CD14-positive monocyte (primary cell): ENCODE results near the gene MIB1. TPM values are rescaled to one million over a fixed set of nuclear protein-coding genes. Genes with fewer than 3 reads are reported as not detected.

ENCODE experiments used
- DNase-seq, 3 donors: peaks; one replicate each; pipeline ENCODE4 v3.0.0-alpha.2; 2011 to 2022
- H2AFZ ChIP-seq: 2 replicates; pipeline ENCODE4 v1.6.0; 2012; ENCODE audit warnings: mild to moderate bottlenecking, low read depth, low read length, inconsistent platforms; ENCODE audit not compliant: insufficient read depth, poor library complexity, severe bottlenecking
- H3K27ac ChIP-seq, 2 donors: 1 replicate in 1 of 2; 2 replicates in 1 of 2; pipeline ENCODE4 v1.5.1; 2012 to 2013; ENCODE audit warnings: low read length in 2 of 2, control low read depth in 1 of 2, inconsistent platforms in 1 of 2, low read depth in 1 of 2, mild to moderate bottlenecking in 1 of 2
- H3K27me3 ChIP-seq, 2 donors: one replicate each; pipeline versions ENCODE4 v1.6.0 to v1.6.1; 2011 to 2013; ENCODE audit warnings: low read length in 2 of 2; ENCODE audit not compliant: control insufficient read depth in 2 of 2, insufficient read depth in 2 of 2
- H3K36me3 ChIP-seq, 2 donors: replicated peaks in 1 of 2; 1 replicate in 1 of 2; 2 replicates in 1 of 2; pipeline versions ENCODE4 v1.5.1 to v1.6.1; 2012 to 2013; ENCODE audit warnings: low read length in 2 of 2, control low read depth in 1 of 2, inconsistent platforms in 1 of 2, mild to moderate bottlenecking in 1 of 2; ENCODE audit not compliant: insufficient read depth in 2 of 2, control insufficient read depth in 1 of 2
- H3K4me1 ChIP-seq, 2 donors: 1 replicate in 1 of 2; 2 replicates in 1 of 2; pipeline versions ENCODE4 v1.5.1 to v1.6.1; 2012 to 2013; ENCODE audit warnings: low read length in 2 of 2, control low read depth in 1 of 2, inconsistent platforms in 1 of 2, mild to moderate bottlenecking in 1 of 2, moderate library complexity in 1 of 2; ENCODE audit not compliant: insufficient read depth in 2 of 2, control insufficient read depth in 1 of 2
- H3K4me2 ChIP-seq: replicated peaks from 2 replicates; pipeline ENCODE3; 2012; ENCODE audit warnings: low read length, moderate library complexity, mild to moderate bottlenecking; ENCODE audit not compliant: poor library complexity, severe bottlenecking; ENCODE audit errors: extremely low read depth
- H3K4me3 ChIP-seq, 3 experiments: fragments of 200-600 bp in 1 of 3; sonication (generic) in 1 of 3; replicated peaks in 1 of 3; 1 replicate in 2 of 3; 2 replicates in 1 of 3; pipeline ENCODE4 v1.5.1; 2011 to 2013; ENCODE audit warnings: low read length in 3 of 3, mild to moderate bottlenecking in 3 of 3, control low read depth in 2 of 3, low read depth in 2 of 3, inconsistent platforms in 1 of 3, moderate library complexity in 1 of 3
- H3K79me2 ChIP-seq: 2 replicates; pipeline ENCODE4 v1.6.0; 2012; ENCODE audit warnings: mild to moderate bottlenecking, control low read depth, inconsistent platforms, low read length, moderate library complexity; ENCODE audit not compliant: insufficient read depth
- H3K9ac ChIP-seq: 2 replicates; pipeline ENCODE4 v1.6.0; 2017; ENCODE audit warnings: low read length, mild to moderate bottlenecking; ENCODE audit not compliant: insufficient read depth, poor library complexity, severe bottlenecking
- H3K9me3 ChIP-seq, 2 donors: replicated peaks in 1 of 2; 1 replicate in 1 of 2; 2 replicates in 1 of 2; pipeline versions ENCODE4 v1.5.1 to v1.6.1; 2012 to 2013; ENCODE audit warnings: low read length in 2 of 2, control low read depth in 1 of 2; ENCODE audit not compliant: control insufficient read depth in 1 of 2, insufficient read depth in 1 of 2
- H4K20me1 ChIP-seq: 2 replicates; pipeline ENCODE4 v1.6.0; 2012; ENCODE audit warnings: mild to moderate bottlenecking, low read length, control low read depth, moderate library complexity; ENCODE audit not compliant: insufficient read depth
- H3K27ac Mint-ChIP-seq, 7 donors: one replicate each; pipeline ENCODE4 v1.8.0; 2020; ENCODE audit warnings: mild to moderate bottlenecking in 7 of 7, mixed read lengths in 7 of 7, moderate library complexity in 6 of 7, inconsistent platforms in 2 of 7
- H3K27me3 Mint-ChIP-seq, 3 donors: one replicate each; pipeline ENCODE4 v1.8.0; 2021 to 2022; ENCODE audit warnings: low read depth in 3 of 3, mild to moderate bottlenecking in 3 of 3, mixed read lengths in 3 of 3, moderate library complexity in 3 of 3, inconsistent platforms in 1 of 3
- H3K36me3 Mint-ChIP-seq, 2 donors: one replicate each; pipeline ENCODE4 v1.8.0; 2020; ENCODE audit warnings: mixed read lengths in 2 of 2, inconsistent platforms in 1 of 2, mild to moderate bottlenecking in 1 of 2
- H3K4me1 Mint-ChIP-seq: one replicate; pipeline ENCODE4 v1.8.0; 2020; ENCODE audit warnings: mild to moderate bottlenecking, mixed read lengths
- H3K4me3 Mint-ChIP-seq, 2 donors: one replicate each; pipeline ENCODE4 v1.8.0; 2020; ENCODE audit warnings: mild to moderate bottlenecking in 2 of 2, mixed read lengths in 2 of 2, moderate library complexity in 1 of 2
- H3K9me3 Mint-ChIP-seq, 7 donors: one replicate each; pipeline ENCODE4 v1.8.0; 2020 to 2022; ENCODE audit warnings: mixed read lengths in 7 of 7, mild to moderate bottlenecking in 6 of 7, moderate library complexity in 6 of 7, inconsistent platforms in 2 of 7
- WGBS: methylation state at CpG from one replicate; pipeline ENCODE4 v1.1.5; 2013; ENCODE audit warnings: missing lambda C conversion rate; ENCODE audit not compliant: insufficient coverage; 5-methylcytosine and 5-hydroxymethylcytosine counted together
- intact Hi-C, 2 donors: fragments of 100-400 bp; cut with micrococcal nuclease; formaldehyde crosslinking; loops; one replicate each; pipeline versions ENCODE4 v1.15.0 to v1.15.1; 2023
- polyA plus RNA-seq, 3 donors: library from polyadenylated mRNA; depleted of rRNA in 1 of 3; unstranded in 2 of 3; stranded (reverse) in 1 of 3; fragments of 300-500 nt in 2 of 3; fragments of >200 nt in 1 of 3; fragmentation: Illumina TruSeq in 2 of 3; gene quantifications; 1 replicate in 2 of 3; 2 replicates in 1 of 3; pipeline ENCODE4 v1.2.3, GENCODE V29; 2012 to 2021
- TF ChIP-seq, protein P1 (sequence below): fragments of 200-600 bp; IDR thresholded peaks from one replicate; pipeline ENCODE4 v1.8.0; 2022; ENCODE audit warnings: antibody characterized with exemption, mild to moderate bottlenecking

MIB1 gene
- polyA plus RNA-seq, 3 donors, result 5.7 to 8.5 (median 7.8) TPM

- H3K27ac Mint-ChIP-seq, result no peak overlapping the region
- H3K4me1 Mint-ChIP-seq, result no peaks in the 10 kb centered on the region
- no peak overlapping the region for H3K4me3 Mint-ChIP-seq
- TF ChIP-seq, protein P1, sequence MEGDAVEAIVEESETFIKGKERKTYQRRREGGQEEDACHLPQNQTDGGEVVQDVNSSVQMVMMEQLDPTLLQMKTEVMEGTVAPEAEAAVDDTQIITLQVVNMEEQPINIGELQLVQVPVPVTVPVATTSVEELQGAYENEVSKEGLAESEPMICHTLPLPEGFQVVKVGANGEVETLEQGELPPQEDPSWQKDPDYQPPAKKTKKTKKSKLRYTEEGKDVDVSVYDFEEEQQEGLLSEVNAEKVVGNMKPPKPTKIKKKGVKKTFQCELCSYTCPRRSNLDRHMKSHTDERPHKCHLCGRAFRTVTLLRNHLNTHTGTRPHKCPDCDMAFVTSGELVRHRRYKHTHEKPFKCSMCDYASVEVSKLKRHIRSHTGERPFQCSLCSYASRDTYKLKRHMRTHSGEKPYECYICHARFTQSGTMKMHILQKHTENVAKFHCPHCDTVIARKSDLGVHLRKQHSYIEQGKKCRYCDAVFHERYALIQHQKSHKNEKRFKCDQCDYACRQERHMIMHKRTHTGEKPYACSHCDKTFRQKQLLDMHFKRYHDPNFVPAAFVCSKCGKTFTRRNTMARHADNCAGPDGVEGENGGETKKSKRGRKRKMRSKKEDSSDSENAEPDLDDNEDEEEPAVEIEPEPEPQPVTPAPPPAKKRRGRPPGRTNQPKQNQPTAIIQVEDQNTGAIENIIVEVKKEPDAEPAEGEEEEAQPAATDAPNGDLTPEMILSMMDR, result no peak
- H3K36me3 Mint-ChIP-seq, result no peaks in the 10 kb centered on the region
- Histone ChIP-seq H3K9me3 (peaks cover 0 to 4% of the 10 kb centered on the region in 2 donors), H3K27me3 (no peaks in the 10 kb centered on the region), H3K36me3 (no peaks in the 10 kb centered on the region), H3K9ac (no peak overlapping the region), H3K79me2 (no peaks in the 10 kb centered on the region), H3K4me3 (no peak overlapping the region), H3K4me2 (no peak overlapping the region), H3K4me1 (no peaks in the 10 kb centered on the region), H4K20me1 (no peaks in the 10 kb centered on the region), H3K27ac (no peak overlapping the region), H2AFZ (no peak overlapping the region)
- WGBS, result no CpG with 5 or more reads among the region's 1 CpG
- peaks cover 0 to 4% (median 0%) of the 10 kb centered on the region in 3 donors for H3K27me3 Mint-ChIP-seq
- intact Hi-C loops, result no loop called here
- no peak for DNase-seq
- peaks cover 2 to 23% (median 9%) of the 10 kb centered on the region in 7 donors for H3K9me3 Mint-ChIP-seq
These were observed 26.1 kb upstream of the MIB1 start for GRCh38 chr18:21714474-21714873.

- no peak overlapping the region for H3K27ac Mint-ChIP-seq
- peaks cover 0 to 5% (median 0%) of the 10 kb centered on the region in 3 donors for H3K27me3 Mint-ChIP-seq
- no peaks in the 10 kb centered on the region for H3K4me1 ChIP-seq
- H3K4me3 Mint-ChIP-seq, result no peak overlapping the region
- no peak overlapping the region for H3K4me2 ChIP-seq
- H3K9me3 Mint-ChIP-seq, result peaks cover 0 to 9% (median 0%) of the 10 kb centered on the region in 7 donors
- H3K4me3 ChIP-seq, result no peak overlapping the region
- H3K4me1 Mint-ChIP-seq, result peaks cover 3% of the 10 kb centered on the region
- TF ChIP-seq, protein P1, result no peak
- H3K79me2 ChIP-seq, result no peaks in the 10 kb centered on the region
- WGBS, result no CpG with 5 or more reads among the region's 2 CpGs
- no peaks in the 10 kb centered on the region for H3K36me3 Mint-ChIP-seq
- H3K36me3 ChIP-seq, result no peaks in the 10 kb centered on the region
- H3K27me3 ChIP-seq, result no peaks in the 10 kb centered on the region
- no peaks in the 10 kb centered on the region for H3K9me3 ChIP-seq
- H4K20me1 ChIP-seq, result no peaks in the 10 kb centered on the region
- H3K9ac ChIP-seq, result no peak overlapping the region
- intact Hi-C loops, result loop anchor here in 1 of 2 donors (10.0 kb wide), 1 partner anchor 68 kb away; no protein-coding TSS in a partner anchor
- H2AFZ ChIP-seq, result no peak overlapping the region
- no peak for DNase-seq
- H3K27ac ChIP-seq, result no peak overlapping the region
These were observed 17.9 kb upstream of the MIB1 start for GRCh38 chr18:21722687-21723086.
